HepG2 (cell line): ENCODE data around the gene ATG7. TPM values are rescaled to one million over a fixed set of nuclear protein-coding genes. Genes with fewer than 3 reads are reported as not detected.

ENCODE experiments used
- ATAC-seq: fragments of 200-7000 bp; cut with Tn5 transposase; 3 replicates; pipeline ENCODE4 v1.9.1; 2020; ENCODE audit warnings: mild to moderate bottlenecking, moderate library complexity
- BruUV-seq: library from RNA; stranded (reverse); fragments of 400-500 nt; replicated peaks from 2 replicates; lab custom pipeline; 2021; lab: Mats Ljungman, UMichigan
- CTCF ChIA-PET: fragments of 300-600 bp; formaldehyde crosslinking; extraction: SDS; loops from one replicate; lab custom pipeline; 2021; ENCODE audit warnings: low total read pairs, inconsistent platforms, low intra/inter-chr PET ratio; lab: Yijun Ruan, JAX
- POLR2A ChIA-PET: fragments of 350-600 bp; sonication (Branson Sonifier 250); formaldehyde crosslinking; loops from one replicate; lab custom pipeline; 2020; ENCODE audit warnings: antibody characterized with exemption, inconsistent platforms; lab: Yijun Ruan, JAX
- DNase-seq: peaks from one replicate; pipeline ENCODE4 v3.0.0-alpha.2; 2015; ENCODE audit warnings: low spot score
- FAIRE-seq: peaks from 3 replicates; lab custom pipeline; 2011; peaks lifted over from hg19 to GRCh38; lab: Jason Lieb, UNC
- H2AFZ ChIP-seq: one replicate; pipeline ENCODE4 v1.6.1; 2011; ENCODE audit warnings: low read length, inconsistent platforms
- H3K27ac ChIP-seq: fragments of 300-600 bp; 3 replicates; pipeline ENCODE4 v1.8.0; 2011; ENCODE audit warnings: mixed run types, mild to moderate bottlenecking, mixed read lengths, low read length, inconsistent platforms; ENCODE audit not compliant: insufficient read depth; ENCODE audit errors: extremely low read length
- H3K27me3 ChIP-seq, 2 experiments: fragments of 200-600 bp in 1 of 2; 2 replicates in 1 of 2; 3 replicates in 1 of 2; pipeline versions ENCODE4 v1.6.0 to v1.8.0; 2011; ENCODE audit warnings: low read length in 2 of 2, mild to moderate bottlenecking in 2 of 2, moderate library complexity in 2 of 2, inconsistent platforms in 1 of 2; ENCODE audit not compliant: insufficient read depth in 2 of 2, control insufficient read depth in 1 of 2
- H3K36me3 ChIP-seq, 2 experiments: fragments of 200-600 bp in 1 of 2; replicated peaks in 1 of 2; 2 replicates in 1 of 2; 3 replicates in 1 of 2; pipeline versions ENCODE4 v1.5.1 to v1.8.0; 2011; ENCODE audit warnings: low read length in 2 of 2, inconsistent platforms in 1 of 2; ENCODE audit not compliant: insufficient read depth in 2 of 2, control insufficient read depth in 1 of 2
- H3K4me1 ChIP-seq: 2 replicates; pipeline ENCODE4 v1.5.1; 2012; ENCODE audit warnings: low read length, inconsistent platforms; ENCODE audit not compliant: insufficient read depth
- H3K4me2 ChIP-seq: 2 replicates; pipeline ENCODE4 v1.6.0; 2011; ENCODE audit warnings: low read depth, low read length, inconsistent platforms
- H3K4me3 ChIP-seq, 3 experiments: fragments of 200-600 bp in 1 of 3; sonication (generic), shearing (Covaris generic) in 1 of 3; replicated peaks in 1 of 3; 2 replicates each; pipeline ENCODE4 v1.5.1; 2011 to 2016; ENCODE audit warnings: low read length in 3 of 3, inconsistent platforms in 2 of 3, low read depth in 2 of 3, mild to moderate bottlenecking in 2 of 3, control low read depth in 1 of 3, mixed read lengths in 1 of 3; ENCODE audit not compliant: insufficient read depth in 1 of 3
- H3K79me2 ChIP-seq: one replicate; pipeline ENCODE4 v1.6.1; 2011; ENCODE audit warnings: low read length, inconsistent platforms; ENCODE audit not compliant: insufficient read depth
- H3K9ac ChIP-seq: 2 replicates; pipeline ENCODE4 v1.6.0; 2011; ENCODE audit warnings: mild to moderate bottlenecking, low read depth, low read length, inconsistent platforms; ENCODE audit not compliant: insufficient read depth
- H3K9me3 ChIP-seq: 2 replicates; pipeline ENCODE4 v1.5.1; 2012; ENCODE audit warnings: mild to moderate bottlenecking, low read length
- H4K20me1 ChIP-seq: 2 replicates; pipeline ENCODE4 v1.6.0; 2011; ENCODE audit warnings: inconsistent platforms, mild to moderate bottlenecking, low read length, moderate library complexity; ENCODE audit not compliant: insufficient read depth
- AGO1 ChIP-seq: fragments of 200-400 bp; formaldehyde crosslinking; IDR thresholded peaks from 2 replicates; pipeline ENCODE4 v1.6.1; 2017; ENCODE audit warnings: mild to moderate bottlenecking, low read depth, low read length, moderate library complexity; ENCODE audit not compliant: poor library complexity, severe bottlenecking
- CHD2 ChIP-seq: IDR thresholded peaks from 2 replicates; pipeline ENCODE4 v1.6.1; 2011; ENCODE audit warnings: low read depth, low read length, improper control_type of control experiment
- JUN ChIP-seq: sonication (generic); formaldehyde crosslinking; IDR thresholded peaks from 2 replicates; pipeline ENCODE4 v1.4.0; 2020; ENCODE audit warnings: mild to moderate bottlenecking, missing genetic modification reagents
- RAD51 ChIP-seq: fragments of 450-650 bp; IDR thresholded peaks from 2 replicates; pipeline ENCODE4 v1.6.1; 2016; ENCODE audit warnings: borderline replicate concordance
- ZKSCAN5 ChIP-seq: sonication (generic); formaldehyde crosslinking; IDR thresholded peaks from 2 replicates; pipeline ENCODE4 v1.5.1; 2020; ENCODE audit warnings: mild to moderate bottlenecking, missing genetic modification reagents
- ZKSCAN8 ChIP-seq: IDR thresholded peaks from 2 replicates; pipeline ENCODE4 v1.6.1; 2016; ENCODE audit warnings: borderline replicate concordance, missing genetic modification reagents, missing compliant biosample characterization
- ZNF460 ChIP-seq: sonication (generic); formaldehyde crosslinking; IDR thresholded peaks from 2 replicates; pipeline ENCODE4 v1.5.1; 2020; ENCODE audit warnings: missing genetic modification reagents, mild to moderate bottlenecking, borderline replicate concordance
- ZNF552 ChIP-seq: sonication (generic); formaldehyde crosslinking; IDR thresholded peaks from 2 replicates; pipeline ENCODE4 v1.9.0; 2022; ENCODE audit warnings: missing genetic modification reagents, mild to moderate bottlenecking, borderline replicate concordance
- ZNF562 ChIP-seq: sonication (generic); formaldehyde crosslinking; IDR thresholded peaks from 2 replicates; pipeline ENCODE4 v1.8.0; 2022; ENCODE audit warnings: missing genetic modification reagents, borderline replicate concordance
- WGBS: methylation state at CpG from one replicate; pipeline ENCODE4 v1.1.6; 2017; ENCODE audit warnings: low lambda C conversion rate; 5-methylcytosine and 5-hydroxymethylcytosine counted together
- in situ Hi-C: cut with HindIII; loops from 2 replicates; pipeline ENCODE4 v1.10.0; 2017; ENCODE audit warnings: low pct_unique_long_range_greater_than_20kb; ENCODE audit not compliant: extremely low pct_ligation_motif_present
- intact Hi-C: fragments of 100-400 bp; cut with micrococcal nuclease; formaldehyde crosslinking; loops from one replicate; pipeline ENCODE4 v1.10.0; 2022; ENCODE audit not compliant: unreplicated experiment
- polyA plus RNA-seq, 8 experiments: library from polyadenylated mRNA; depleted of rRNA in 3 of 8; stranded (reverse) in 7 of 8; unstranded in 1 of 8; fragments of >200 nt; fragmentation: Illumina TruSeq in 4 of 8; extraction: Trizol in 4 of 8; gene quantifications; 2 replicates each; pipeline versions ENCODE4 v1.2.1 to v1.2.3, GENCODE V29; 2011 to 2016; ENCODE audit warnings: low read depth in 4 of 8, missing spikeins in 1 of 8, mixed read lengths in 1 of 8; ENCODE audit not compliant: insufficient read depth in 1 of 8
- total RNA-seq, 5 experiments: library from RNA; depleted of rRNA; stranded (reverse); fragments of >200 nt; fragmentation: Illumina TruSeq; extraction: Trizol; gene quantifications; 2 replicates each; pipeline ENCODE4 v1.2.3, GENCODE V29; 2016; ENCODE audit warnings: low read depth in 1 of 5
- TF ChIP-seq, protein P1 (sequence below): sonication (generic); formaldehyde crosslinking; IDR thresholded peaks from 2 replicates; pipeline ENCODE4 v1.5.1; 2020; ENCODE audit warnings: missing genetic modification reagents, mild to moderate bottlenecking, borderline replicate concordance

ATG7 gene
- total and polyA plus RNA-seq, 2 of the 13 experiments (the other 11 are each of a cell fraction or from before 2014, with no cell fraction given), result 7.8 to 22.1 TPM

GRCh38 chr3:11437506-11437905 is 165.3 kb downstream of the ATG7 start:
- Histone ChIP-seq H3K27ac (no peak overlapping the region), H3K27me3 (no peaks in the 10 kb centered on the region), H4K20me1 (no peaks in the 10 kb centered on the region), H3K4me2 (no peak overlapping the region), H3K36me3 (no peaks in the 10 kb centered on the region), H3K4me1 (no peaks in the 10 kb centered on the region), H3K9me3 (no peaks in the 10 kb centered on the region), H2AFZ (no peak overlapping the region), H3K79me2 (no peaks in the 10 kb centered on the region), H3K4me3 (no peak overlapping the region), H3K9ac (no peak overlapping the region)
- ATAC-seq, result no peak
- POLR2A ChIA-PET, result no interaction called here
- no peak for TF ChIP-seq ZNF562 (CRISPR knock-in tag)
- no peak for TF ChIP-seq ZKSCAN5 (CRISPR knock-in tag)
- no peak for TF ChIP-seq ZNF552 (CRISPR knock-in tag)
- no peak for TF ChIP-seq AGO1
- TF ChIP-seq RAD51, result no peak
- TF ChIP-seq CHD2, result no peak
- TF ChIP-seq ZKSCAN8 (CRISPR knock-in tag), result no peak
- TF ChIP-seq JUN (CRISPR knock-in tag), result no peak
- TF ChIP-seq, protein P1, sequence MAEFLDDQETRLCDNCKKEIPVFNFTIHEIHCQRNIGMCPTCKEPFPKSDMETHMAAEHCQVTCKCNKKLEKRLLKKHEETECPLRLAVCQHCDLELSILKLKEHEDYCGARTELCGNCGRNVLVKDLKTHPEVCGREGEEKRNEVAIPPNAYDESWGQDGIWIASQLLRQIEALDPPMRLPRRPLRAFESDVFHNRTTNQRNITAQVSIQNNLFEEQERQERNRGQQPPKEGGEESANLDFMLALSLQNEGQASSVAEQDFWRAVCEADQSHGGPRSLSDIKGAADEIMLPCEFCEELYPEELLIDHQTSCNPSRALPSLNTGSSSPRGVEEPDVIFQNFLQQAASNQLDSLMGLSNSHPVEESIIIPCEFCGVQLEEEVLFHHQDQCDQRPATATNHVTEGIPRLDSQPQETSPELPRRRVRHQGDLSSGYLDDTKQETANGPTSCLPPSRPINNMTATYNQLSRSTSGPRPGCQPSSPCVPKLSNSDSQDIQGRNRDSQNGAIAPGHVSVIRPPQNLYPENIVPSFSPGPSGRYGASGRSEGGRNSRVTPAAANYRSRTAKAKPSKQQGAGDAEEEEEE (CRISPR knock-in tag), result no peak
- no peak for TF ChIP-seq ZNF460
- intact Hi-C loops, result no loop called here
- FAIRE-seq, result no peak
- no peak for DNase-seq
- in situ Hi-C loops, result no loop called here
- 98% methylated on average over 6 of the region's 6 CpGs for WGBS
- CTCF ChIA-PET, result no interaction called here
- BruUV-seq, result no TSS peak
